Fibroblast of lung (primary cell): ENCODE measurements around the gene FIBIN. TPM values are rescaled to one million over a fixed set of nuclear protein-coding genes. Genes with fewer than 3 reads are reported as not detected.
"Not testable (repeated sequence)": the region's sequence is repeated elsewhere in the genome, so short reads cannot be mapped to it uniquely, and the experiment has no call there.

Source experiments
- DNase-seq, 2 donors: peaks; one replicate each; pipeline versions ENCODE4 v3.0.0 to v3.0.0-alpha.2; 2010; ENCODE audit warnings: low read depth in 2 of 2
- H2AFZ ChIP-seq: 2 replicates; pipeline ENCODE4 v1.5.1; 2012; ENCODE audit warnings: low read length, control low read depth, inconsistent platforms
- H3K27ac ChIP-seq: 2 replicates; pipeline ENCODE4 v1.5.1; 2011; ENCODE audit warnings: low read length, control low read depth; ENCODE audit not compliant: insufficient read depth
- H3K27me3 ChIP-seq: 2 replicates; pipeline ENCODE4 v1.5.1; 2011; ENCODE audit warnings: mild to moderate bottlenecking, low read length; ENCODE audit not compliant: control insufficient read depth, insufficient read depth
- H3K36me3 ChIP-seq: 2 replicates; pipeline ENCODE4 v1.5.1; 2011; ENCODE audit warnings: low read length; ENCODE audit not compliant: control insufficient read depth, insufficient read depth
- H3K4me1 ChIP-seq: 2 replicates; pipeline ENCODE4 v1.5.1; 2011; ENCODE audit warnings: low read length; ENCODE audit not compliant: control insufficient read depth, insufficient read depth; ENCODE audit errors: extremely low read depth
- H3K4me2 ChIP-seq: 2 replicates; pipeline ENCODE4 v1.5.1; 2011; ENCODE audit warnings: low read length, control low read depth; ENCODE audit not compliant: insufficient read depth; ENCODE audit errors: extremely low read depth
- H3K4me3 ChIP-seq, 4 experiments: fragments of 200-600 bp in 1 of 4; sonication (generic) in 1 of 4; replicated peaks in 1 of 4; 2 replicates each; pipeline ENCODE4 v1.5.1; 2011 to 2016; ENCODE audit warnings: low read length in 4 of 4, low read depth in 3 of 4, mild to moderate bottlenecking in 3 of 4, control low read depth in 2 of 4, inconsistent platforms in 1 of 4, mixed read lengths in 1 of 4; ENCODE audit not compliant: insufficient read depth in 1 of 4; ENCODE audit errors: control extremely low read depth in 1 of 4
- H3K79me2 ChIP-seq: 2 replicates; pipeline ENCODE4 v1.5.1; 2012; ENCODE audit warnings: mild to moderate bottlenecking, low read length, inconsistent platforms; ENCODE audit not compliant: control insufficient read depth, insufficient read depth
- H3K9ac ChIP-seq: 2 replicates; pipeline ENCODE4 v1.5.1; 2011; ENCODE audit warnings: mild to moderate bottlenecking, low read length, control low read depth; ENCODE audit not compliant: insufficient read depth
- H3K9me3 ChIP-seq: 2 replicates; pipeline ENCODE4 v1.5.1; 2012; ENCODE audit warnings: low read depth, low read length; ENCODE audit not compliant: control insufficient read depth, insufficient read depth
- H4K20me1 ChIP-seq: 2 replicates; pipeline ENCODE4 v1.5.1; 2011; ENCODE audit warnings: low read length; ENCODE audit not compliant: control insufficient read depth, insufficient read depth; ENCODE audit errors: extremely low read depth
- EZH2 ChIP-seq: IDR thresholded peaks from 2 replicates; pipeline ENCODE4 v1.5.1; 2012; ENCODE audit warnings: low read length, control low read depth, mild to moderate bottlenecking; ENCODE audit errors: missing control alignments
- polyA plus RNA-seq, 2 donors: library from polyadenylated mRNA; depleted of rRNA in 1 of 2; stranded (reverse) in 1 of 2; unstranded in 1 of 2; fragments of >200 nt; gene quantifications; 2 replicates each; pipeline ENCODE4 v1.2.1, GENCODE V29; 2011 to 2012; ENCODE audit warnings: missing spikeins in 1 of 2
- total RNA-seq: library from RNA; depleted of rRNA; stranded (reverse); fragments of >200 nt; gene quantifications from 2 replicates; pipeline ENCODE4 v1.2.1, GENCODE V29; 2014
- TF ChIP-seq, protein P1 (sequence below), 2 donors: IDR thresholded peaks in 1 of 2; conservative IDR thresholded peaks in 1 of 2; 1 replicate in 1 of 2; 2 replicates in 1 of 2; pipeline ENCODE4 v1.5.1; 2011 to 2012; ENCODE audit warnings: low read length in 2 of 2, control low read depth in 1 of 2, inconsistent platforms in 1 of 2, low read depth in 1 of 2, mild to moderate bottlenecking in 1 of 2

Gene FIBIN
- total and polyA plus RNA-seq, 2 donors (not counting 1 experiment from before 2014, with no cell fraction given), result 14.9 to 89.8 TPM

DNA sequence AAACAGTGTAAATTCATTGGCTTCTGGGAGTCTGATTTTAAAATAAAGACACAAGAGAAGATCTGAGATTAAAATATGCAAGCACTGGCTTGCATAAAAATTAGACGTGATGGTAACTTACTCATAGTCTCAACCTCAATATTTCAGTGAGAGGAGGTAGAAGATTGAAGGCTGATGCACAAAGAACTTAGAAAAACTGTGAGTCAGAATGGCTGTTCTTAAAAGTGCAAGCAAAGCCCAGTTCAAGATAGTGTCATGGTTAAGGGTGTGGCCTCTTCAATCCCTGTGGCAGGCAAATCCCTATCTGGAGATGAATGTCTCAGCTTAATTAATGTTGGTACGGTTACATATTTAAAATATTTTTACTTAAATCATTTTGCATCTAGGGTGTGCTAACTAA is 33.6 kb upstream of the FIBIN start:
- no peak overlapping the region for H3K9ac ChIP-seq
- H3K9me3 ChIP-seq, result no peaks in the 10 kb centered on the region
- no peak overlapping the region for H3K27ac ChIP-seq
- H3K4me1 ChIP-seq, result no peaks in the 10 kb centered on the region
- H3K4me2 ChIP-seq, result no peak overlapping the region
- no peak overlapping the region for H3K4me3 ChIP-seq
- no peaks in the 10 kb centered on the region for H3K79me2 ChIP-seq
- no peaks in the 10 kb centered on the region for H4K20me1 ChIP-seq
- H2AFZ ChIP-seq, result no peak overlapping the region
- H3K36me3 ChIP-seq, result no peaks in the 10 kb centered on the region
- H3K27me3 ChIP-seq, result no peaks in the 10 kb centered on the region
- DNase-seq, result peak in 1 of 2 donors; percentile 79
- TF ChIP-seq EZH2, result no peak
- TF ChIP-seq, protein P1, sequence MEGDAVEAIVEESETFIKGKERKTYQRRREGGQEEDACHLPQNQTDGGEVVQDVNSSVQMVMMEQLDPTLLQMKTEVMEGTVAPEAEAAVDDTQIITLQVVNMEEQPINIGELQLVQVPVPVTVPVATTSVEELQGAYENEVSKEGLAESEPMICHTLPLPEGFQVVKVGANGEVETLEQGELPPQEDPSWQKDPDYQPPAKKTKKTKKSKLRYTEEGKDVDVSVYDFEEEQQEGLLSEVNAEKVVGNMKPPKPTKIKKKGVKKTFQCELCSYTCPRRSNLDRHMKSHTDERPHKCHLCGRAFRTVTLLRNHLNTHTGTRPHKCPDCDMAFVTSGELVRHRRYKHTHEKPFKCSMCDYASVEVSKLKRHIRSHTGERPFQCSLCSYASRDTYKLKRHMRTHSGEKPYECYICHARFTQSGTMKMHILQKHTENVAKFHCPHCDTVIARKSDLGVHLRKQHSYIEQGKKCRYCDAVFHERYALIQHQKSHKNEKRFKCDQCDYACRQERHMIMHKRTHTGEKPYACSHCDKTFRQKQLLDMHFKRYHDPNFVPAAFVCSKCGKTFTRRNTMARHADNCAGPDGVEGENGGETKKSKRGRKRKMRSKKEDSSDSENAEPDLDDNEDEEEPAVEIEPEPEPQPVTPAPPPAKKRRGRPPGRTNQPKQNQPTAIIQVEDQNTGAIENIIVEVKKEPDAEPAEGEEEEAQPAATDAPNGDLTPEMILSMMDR (conservative IDR thresholded peaks at IDR 0.05 in 1 of 2, IDR thresholded peaks at IDR 0.05 in 1 of 2; ENCODE audit: low read depth in 1 of 2, low read length in 2 of 2), result no peak

DNA sequence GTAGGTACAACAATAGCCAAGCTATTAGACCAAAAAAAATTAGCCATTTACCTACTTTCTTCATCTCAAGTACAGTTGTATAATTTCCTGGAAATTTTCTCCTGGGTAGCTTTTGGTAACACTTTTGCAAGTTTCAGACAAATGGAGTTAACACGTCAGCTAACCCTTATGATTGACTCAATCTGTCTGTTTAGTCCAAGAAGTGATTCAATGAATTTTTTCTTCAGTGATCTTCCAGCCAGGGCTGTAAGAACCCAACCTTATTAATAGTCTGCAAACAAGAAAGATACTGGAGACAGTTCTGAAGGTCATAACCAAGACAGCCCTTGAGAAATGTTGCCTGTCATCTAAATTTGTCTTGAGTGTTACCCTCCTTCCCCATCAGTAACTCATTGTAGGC is 30.1 kb upstream of the FIBIN start:
- no peak for TF ChIP-seq EZH2
- TF ChIP-seq, protein P1 (conservative IDR thresholded peaks at IDR 0.05 in 1 of 2, IDR thresholded peaks at IDR 0.05 in 1 of 2; ENCODE audit: low read depth in 1 of 2, low read length in 2 of 2), result no peak
- no peaks in the 10 kb centered on the region for H3K79me2 ChIP-seq
- no peak overlapping the region for H3K4me3 ChIP-seq
- H3K36me3 ChIP-seq, result no peaks in the 10 kb centered on the region
- no peaks in the 10 kb centered on the region for H3K27me3 ChIP-seq
- no peaks in the 10 kb centered on the region for H3K4me1 ChIP-seq
- no peak for DNase-seq
- H3K4me2 ChIP-seq, result no peak overlapping the region
- H2AFZ ChIP-seq, result no peak overlapping the region
- no peak overlapping the region for H3K9ac ChIP-seq
- H3K27ac ChIP-seq, result no peak overlapping the region
- H4K20me1 ChIP-seq, result no peaks in the 10 kb centered on the region
- H3K9me3 ChIP-seq, result no peaks in the 10 kb centered on the region

DNA sequence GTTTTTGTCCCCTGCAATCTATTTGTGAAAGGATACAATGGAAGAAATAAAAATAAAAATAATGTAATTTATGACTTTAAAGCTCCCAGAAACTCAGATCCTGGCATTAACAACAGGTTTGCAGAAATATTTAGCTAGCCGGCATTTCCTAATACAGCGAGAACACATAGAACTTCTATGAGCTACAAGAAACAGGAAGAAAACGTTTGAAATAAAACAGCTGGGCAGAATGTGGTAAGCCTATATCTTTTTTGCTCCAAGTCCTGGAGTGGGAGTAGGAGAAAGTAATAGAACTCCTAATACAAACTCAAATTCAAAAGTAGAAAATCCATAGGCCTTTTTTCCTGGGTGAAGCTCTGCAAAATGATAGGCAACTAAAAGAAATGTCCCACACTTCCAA is 29.6 kb upstream of the FIBIN start:
- Histone ChIP-seq H3K9me3 (no peaks in the 10 kb centered on the region), H4K20me1 (no peaks in the 10 kb centered on the region), H3K27me3 (no peaks in the 10 kb centered on the region), H3K4me3 (no peak overlapping the region), H3K4me1 (no peaks in the 10 kb centered on the region), H3K27ac (no peak overlapping the region), H3K36me3 (no peaks in the 10 kb centered on the region), H3K9ac (no peak overlapping the region), H3K79me2 (no peaks in the 10 kb centered on the region), H3K4me2 (no peak overlapping the region), H2AFZ (no peak overlapping the region)
- TF ChIP-seq, protein P1 (conservative IDR thresholded peaks at IDR 0.05 in 1 of 2, IDR thresholded peaks at IDR 0.05 in 1 of 2; ENCODE audit: low read depth in 1 of 2, low read length in 2 of 2), result no peak
- TF ChIP-seq EZH2, result no peak
- peak in 1 of 2 donors; percentile 71 for DNase-seq

DNA sequence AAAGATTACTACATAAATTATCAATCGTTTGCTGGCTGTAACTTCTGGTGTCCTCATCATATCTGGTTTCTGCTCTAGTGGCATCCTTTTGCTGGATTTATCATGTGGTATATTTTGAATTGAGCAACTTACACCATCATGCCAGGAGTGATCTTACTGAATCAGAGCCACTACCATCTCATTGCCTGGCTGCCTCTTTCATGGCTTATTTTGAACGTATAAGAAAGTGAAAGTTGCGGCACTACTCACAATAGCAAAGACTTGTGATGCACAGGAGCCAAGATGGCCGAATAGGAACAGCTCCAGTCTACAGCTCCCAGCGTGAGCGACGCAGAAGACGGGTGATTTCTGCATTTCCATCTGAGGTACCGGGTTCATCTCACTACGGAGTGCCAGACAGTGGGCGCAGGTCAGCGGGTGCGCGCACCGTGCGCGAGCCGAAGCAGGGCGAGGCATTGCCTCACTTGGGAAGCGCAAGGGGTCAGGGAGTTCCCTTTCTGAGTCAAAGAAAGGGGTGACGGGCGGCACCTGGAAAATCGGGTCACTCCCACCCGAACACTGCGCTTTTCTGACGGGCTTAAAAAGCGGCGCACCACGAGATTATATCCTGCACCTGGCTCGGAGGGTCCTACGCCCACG is 28.9 kb upstream of the FIBIN start:
- H3K4me3 ChIP-seq, DNase-seq, H4K20me1 ChIP-seq, H3K9me3 ChIP-seq, H3K4me2 ChIP-seq, H3K79me2 ChIP-seq, H3K36me3 ChIP-seq, H2AFZ ChIP-seq, H3K4me1 ChIP-seq, H3K27me3 ChIP-seq, H3K27ac ChIP-seq, H3K9ac ChIP-seq: not testable (repeated sequence)
